Measurements from ENCODE around the gene SIPA1L3.
"Not testable (repeated sequence)": the region's sequence is repeated elsewhere in the genome, so short reads cannot be mapped to it uniquely, and the experiment has no call there.

The SIPA1L3 gene, protein sequence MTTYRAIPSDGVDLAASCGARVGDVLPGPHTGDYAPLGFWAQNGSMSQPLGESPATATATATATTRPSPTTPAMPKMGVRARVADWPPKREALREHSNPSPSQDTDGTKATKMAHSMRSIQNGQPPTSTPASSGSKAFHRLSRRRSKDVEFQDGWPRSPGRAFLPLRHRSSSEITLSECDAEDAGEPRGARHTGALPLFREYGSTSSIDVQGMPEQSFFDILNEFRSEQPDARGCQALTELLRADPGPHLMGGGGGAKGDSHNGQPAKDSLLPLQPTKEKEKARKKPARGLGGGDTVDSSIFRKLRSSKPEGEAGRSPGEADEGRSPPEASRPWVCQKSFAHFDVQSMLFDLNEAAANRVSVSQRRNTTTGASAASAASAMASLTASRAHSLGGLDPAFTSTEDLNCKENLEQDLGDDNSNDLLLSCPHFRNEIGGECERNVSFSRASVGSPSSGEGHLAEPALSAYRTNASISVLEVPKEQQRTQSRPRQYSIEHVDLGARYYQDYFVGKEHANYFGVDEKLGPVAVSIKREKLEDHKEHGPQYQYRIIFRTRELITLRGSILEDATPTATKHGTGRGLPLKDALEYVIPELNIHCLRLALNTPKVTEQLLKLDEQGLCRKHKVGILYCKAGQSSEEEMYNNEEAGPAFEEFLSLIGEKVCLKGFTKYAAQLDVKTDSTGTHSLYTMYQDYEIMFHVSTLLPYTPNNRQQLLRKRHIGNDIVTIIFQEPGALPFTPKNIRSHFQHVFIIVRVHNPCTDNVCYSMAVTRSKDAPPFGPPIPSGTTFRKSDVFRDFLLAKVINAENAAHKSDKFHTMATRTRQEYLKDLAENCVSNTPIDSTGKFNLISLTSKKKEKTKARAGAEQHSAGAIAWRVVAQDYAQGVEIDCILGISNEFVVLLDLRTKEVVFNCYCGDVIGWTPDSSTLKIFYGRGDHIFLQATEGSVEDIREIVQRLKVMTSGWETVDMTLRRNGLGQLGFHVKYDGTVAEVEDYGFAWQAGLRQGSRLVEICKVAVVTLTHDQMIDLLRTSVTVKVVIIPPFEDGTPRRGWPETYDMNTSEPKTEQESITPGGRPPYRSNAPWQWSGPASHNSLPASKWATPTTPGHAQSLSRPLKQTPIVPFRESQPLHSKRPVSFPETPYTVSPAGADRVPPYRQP (N-terminal part only)

DNA sequence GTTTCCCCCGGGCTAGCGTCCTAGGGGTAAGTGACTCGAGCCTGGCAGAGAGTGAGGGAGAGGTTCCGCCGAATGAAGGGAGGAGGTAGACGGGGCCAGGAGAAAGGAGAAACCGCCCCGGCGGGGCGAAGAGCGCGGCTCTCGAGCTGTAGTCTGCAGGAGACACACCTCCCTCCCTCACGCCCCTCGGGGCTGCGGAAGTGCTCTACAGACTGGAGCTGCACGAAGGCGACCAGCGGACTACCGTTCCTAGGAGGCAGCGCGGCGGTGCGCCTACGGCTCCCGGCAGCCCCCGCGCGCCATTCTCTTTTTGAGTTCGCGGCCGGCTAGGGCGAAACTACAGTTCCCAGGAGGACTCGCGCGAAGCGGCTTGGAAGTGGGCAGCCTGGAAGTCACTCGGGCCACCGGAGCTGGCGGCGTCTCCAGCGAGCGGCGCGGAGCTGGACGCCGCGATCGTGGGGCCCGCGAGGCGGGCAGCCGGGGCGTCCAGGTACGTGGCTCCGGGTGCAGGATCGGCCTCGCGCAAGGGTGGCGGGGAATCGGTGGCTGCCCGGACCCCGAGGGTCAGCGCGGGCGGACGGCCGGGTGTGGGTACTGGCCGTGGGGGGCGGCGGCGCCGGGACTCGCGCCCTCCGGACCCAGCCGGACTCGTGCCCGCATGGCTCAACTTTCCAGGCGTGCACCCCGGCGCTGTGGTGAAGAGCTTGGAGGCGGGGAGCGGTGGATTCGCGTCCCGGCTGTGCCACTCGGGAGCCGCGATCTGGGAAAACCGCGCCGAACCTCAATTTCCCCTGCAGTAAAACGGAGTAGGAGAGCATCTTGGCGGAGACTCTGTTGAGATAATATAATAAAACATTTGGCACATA is at the start of gene SIPA1L3:
Gene SIPA1L3, plus strand, starts transcription at position 340 of the 866 bp plus-strand sequence. CDS start 174,358 bp downstream, outside the sequence.
- DNase-seq, result peak; percentile 95

- no peak for DNase-seq
Observed at GRCh38 chr19:37864501-37864900, 42.5 kb upstream of the SIPA1L3 start.

DNA sequence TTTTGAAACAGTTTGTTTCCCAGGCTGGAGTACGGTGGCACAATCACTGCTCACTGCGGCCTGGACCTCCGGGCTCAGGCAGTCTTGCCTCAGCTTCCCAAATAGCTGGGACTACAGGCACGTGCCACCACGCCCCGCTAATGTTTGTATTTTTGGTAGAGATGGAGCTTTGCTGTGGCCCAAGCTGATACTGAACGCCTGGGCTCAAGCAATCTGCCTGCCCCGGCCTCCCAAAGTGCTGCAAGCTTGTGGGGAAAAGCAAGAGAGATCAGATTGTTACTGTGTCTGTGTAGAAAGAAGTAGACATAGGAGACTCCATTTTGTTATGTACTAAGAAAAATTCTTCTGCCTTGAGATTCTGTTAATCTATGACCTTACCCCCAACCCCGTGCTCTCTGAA is 41.1 kb upstream of the SIPA1L3 start:
- not testable (repeated sequence) for DNase-seq

GRCh38 chr19:37867831-37868230 is 39.2 kb upstream of the SIPA1L3 start:
- no peak for DNase-seq

- no peak for DNase-seq
Observed at GRCh38 chr19:37869766-37870340, 37.2 kb upstream of the SIPA1L3 start.

DNA sequence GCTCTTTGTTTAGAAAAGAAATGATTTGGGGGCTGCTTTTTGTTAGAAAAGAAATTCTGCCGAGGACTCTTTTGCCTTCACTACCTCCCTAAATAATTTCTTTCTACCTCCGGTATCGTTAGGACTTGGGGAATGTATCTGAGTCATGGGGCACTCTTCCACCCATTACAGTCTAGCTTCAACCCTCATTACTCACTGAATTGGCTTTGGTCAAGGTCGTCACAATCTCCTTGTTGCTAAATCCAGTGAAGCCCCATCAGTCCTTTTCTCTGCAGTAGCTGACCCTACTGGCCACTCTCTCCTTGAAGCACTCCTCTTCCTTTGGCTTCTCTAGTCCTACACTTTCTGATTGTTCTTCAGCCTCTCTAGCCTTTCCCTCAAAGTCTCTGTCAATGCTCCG is 34.6 kb upstream of the SIPA1L3 start:
- DNase-seq, result no peak

DNA sequence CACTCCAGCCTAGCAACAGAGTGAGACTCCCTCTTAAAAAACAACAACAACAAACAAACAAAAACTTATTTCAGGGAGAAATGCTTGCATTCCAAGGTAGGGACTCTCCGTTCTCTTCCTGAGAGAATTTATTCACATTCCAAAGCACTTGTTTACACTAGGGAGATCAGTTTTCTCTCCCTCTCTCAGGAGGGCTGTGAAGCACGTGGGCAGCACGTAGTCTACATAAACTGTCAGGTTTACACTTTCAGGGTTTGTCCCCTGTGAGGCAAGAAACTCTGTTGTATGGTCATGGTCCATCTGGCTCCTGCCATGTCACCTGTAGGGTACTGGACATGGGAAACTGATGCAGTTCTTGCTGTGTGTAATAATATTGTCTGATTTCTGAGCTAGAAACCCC is 32.2 kb upstream of the SIPA1L3 start:
- no peak for DNase-seq

GRCh38 chr19:37876032-37876431 is 31.0 kb upstream of the SIPA1L3 start:
- DNase-seq, result no peak

- DNase-seq, result no peak
Observed at GRCh38 chr19:37877147-37877546, 29.9 kb upstream of the SIPA1L3 start.

DNA sequence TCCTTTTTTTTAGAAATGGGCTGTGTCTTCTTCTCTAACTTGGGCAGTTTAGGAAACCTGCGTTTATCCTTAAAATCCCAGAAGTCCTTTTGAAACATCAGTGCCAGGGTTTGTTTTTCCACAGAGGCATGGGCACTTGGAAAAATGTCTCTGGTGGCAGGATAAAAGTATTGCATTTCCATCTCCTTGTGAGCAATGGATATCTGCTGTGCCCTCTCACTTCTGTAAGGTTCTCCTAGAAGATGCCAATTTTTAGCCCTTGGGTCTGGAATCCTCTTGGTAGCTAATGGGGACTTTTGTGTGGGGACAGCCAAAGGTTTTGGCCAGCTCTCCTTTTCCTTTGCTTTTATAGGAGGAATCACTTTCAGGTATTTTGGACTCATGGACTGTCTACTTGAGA is 21.6 kb upstream of the SIPA1L3 start:
- DNase-seq, result no peak

- no peak for DNase-seq
Observed at GRCh38 chr19:37886571-37886970, 20.4 kb upstream of the SIPA1L3 start.

DNA sequence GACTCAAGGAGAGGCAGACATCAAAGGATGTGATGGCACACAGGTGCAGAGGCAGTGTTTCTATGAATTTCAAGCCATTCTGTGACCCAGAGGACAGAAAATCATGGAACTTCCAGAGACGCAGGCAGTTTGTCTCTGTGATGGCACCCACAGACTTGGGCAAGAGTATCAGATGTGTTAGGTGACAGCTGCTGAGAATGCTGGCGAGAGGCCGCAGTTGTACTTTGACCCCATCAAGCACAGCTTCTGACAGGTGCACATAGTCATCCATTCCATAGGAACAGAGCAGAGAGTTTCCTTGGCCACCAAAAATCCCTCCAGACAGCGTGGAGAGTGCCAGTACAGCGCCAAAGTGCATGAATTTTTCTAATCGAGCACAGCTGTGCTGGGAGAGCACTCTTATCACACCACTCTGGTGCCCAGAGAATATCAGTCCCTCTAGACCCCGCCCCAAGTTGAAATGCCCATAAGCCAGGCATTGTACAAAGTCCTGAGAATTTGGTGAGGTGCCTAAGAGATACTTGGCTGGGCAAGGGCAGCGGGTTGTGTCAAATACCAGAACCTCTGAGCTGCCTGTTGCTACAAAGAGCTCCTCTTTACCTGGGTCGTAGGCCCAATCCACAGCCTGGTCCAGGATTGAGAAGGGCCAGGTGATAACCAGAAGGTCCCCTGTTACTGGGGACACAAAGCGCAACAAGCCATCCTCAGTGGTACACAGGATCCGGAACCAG is 13.0 kb upstream of the SIPA1L3 start:
- no peak for DNase-seq

DNA sequence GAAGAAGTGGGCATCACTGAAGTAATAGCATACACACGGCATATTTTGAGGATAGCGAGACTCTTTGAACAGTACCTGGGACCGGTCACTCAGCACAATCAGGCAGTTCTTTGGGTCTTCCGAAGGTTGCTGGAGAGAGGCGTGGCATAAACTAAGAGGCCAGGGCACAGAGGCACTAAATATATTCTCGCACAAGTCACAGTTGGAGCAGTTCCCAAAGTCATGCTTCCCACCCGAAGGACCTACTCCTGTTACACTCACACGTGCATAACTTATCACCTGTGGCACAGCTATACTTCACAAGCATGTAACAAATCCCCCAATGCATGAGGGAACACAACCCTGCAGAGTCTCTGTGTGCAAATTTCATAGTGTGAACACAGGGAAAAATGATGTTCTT is 10.8 kb upstream of the SIPA1L3 start:
- DNase-seq, result no peak

DNA sequence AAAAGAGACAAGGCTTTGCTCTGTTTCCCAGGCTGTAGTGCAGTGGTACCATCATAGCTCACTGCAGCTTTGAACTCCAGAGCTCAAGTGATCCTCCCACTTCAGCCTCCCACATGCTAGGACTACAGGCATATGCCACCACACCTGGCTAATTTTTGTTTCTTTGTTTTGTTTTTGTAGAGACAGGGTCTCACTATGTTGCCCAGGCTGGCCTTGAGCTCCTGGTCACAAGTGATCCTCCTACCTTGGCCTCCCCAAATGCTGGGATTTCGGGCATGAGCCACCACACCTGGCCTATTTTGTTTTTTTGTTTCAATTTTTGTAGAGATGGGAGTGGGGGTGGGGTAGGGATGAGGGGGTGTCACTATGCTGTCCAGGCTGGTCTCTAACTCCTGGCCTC is 7.6 kb upstream of the SIPA1L3 start:
- DNase-seq, result no peak

DNA sequence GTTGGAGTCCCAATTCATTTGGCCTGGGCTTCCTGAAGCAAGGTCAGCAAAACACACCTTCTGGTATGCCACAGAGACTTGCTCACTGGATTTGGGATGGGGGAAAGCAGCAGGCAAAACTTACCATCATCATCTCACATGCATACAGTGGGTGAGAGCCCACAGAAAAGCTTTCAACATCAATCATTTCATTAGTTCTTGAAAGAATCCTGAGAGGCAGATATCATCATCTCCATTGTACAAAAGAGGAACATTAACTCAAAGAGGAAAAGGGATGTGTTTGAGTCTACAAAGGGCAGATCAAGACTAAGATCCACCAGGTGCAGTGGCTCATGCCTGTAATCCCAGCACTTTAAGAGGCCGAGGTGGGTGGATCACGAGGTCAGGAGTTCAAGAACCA is 7.0 kb upstream of the SIPA1L3 start:
- no peak for DNase-seq

DNA sequence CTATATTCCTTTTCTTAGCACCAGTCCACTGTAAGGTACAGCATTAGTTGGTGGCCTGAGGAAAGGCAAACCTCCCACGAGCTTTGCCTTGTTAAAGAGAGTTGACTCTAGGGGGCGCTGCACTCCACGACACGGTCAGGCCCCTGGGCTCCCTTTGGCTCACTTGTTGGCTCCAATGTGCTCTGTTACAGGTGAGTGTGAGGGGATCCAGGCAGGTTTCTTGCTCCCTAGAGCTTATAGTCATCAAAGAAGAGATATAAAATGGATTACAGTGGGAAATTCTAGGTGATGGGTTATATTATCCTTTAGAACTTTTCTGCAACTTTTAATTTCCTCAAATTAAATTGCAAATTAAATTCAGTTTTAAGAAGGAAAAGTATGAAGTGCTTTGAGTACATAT is 4.3 kb upstream of the SIPA1L3 start:
- DNase-seq, result peak; percentile 40

- no peak for DNase-seq
Observed at GRCh38 chr19:37903096-37903495, 3.9 kb upstream of the SIPA1L3 start.

- DNase-seq, result peak; percentile 58
Observed at GRCh38 chr19:37905946-37906868, 801 bp upstream of the SIPA1L3 start, which contains the start of gene WDR87. Gene WDR87, minus strand, starts transcription at chr19:37906594. Its CDS starts 8,355 bp downstream, at chr19:37898239.

DNA sequence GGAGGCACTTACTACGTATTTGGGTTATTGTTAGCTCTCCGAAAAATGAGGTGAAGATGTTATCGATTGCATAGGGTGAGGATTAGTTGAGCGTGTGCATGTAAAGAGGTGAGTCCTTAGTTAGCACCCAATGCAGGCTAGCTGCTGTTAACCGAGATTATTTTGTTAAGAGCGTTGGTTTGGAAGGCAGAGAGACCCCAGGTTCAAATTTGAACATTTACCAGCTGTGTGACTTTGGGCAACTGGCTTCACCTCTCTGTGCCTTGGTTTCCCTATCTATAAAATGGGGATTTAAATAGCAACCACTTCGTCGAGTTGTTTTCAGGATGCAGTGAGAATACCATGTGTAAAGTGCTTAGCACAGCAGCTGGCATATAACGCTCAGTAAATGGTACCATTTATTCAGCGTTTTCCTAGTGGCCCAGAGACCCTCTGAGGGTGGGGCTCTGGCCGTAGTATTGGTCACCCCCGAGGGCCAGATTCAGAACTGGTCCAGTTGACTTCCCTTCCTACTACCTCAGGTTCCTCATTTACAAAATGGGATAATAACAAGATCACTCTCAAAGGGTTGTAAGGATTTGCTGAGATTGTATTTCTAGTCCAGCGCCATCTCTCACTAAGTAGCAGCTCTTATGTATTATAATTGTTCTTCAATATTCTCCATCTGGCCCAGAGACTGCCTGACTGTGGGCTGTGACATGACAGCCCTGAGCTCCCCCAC is 887 bp downstream of the SIPA1L3 start:
- no peak for DNase-seq

Measured in DMS153 (cell line).